ENCODE results near the gene BLM. TPM values are rescaled to one million over a fixed set of nuclear protein-coding genes. Genes with fewer than 3 reads are reported as not detected.
"Not testable (repeated sequence)": the region's sequence is repeated elsewhere in the genome, so short reads cannot be mapped to it uniquely, and the experiment has no call there.

BLM gene
- total RNA-seq, 1 experiment from 2014 or later: 12.8 TPM

DNA sequence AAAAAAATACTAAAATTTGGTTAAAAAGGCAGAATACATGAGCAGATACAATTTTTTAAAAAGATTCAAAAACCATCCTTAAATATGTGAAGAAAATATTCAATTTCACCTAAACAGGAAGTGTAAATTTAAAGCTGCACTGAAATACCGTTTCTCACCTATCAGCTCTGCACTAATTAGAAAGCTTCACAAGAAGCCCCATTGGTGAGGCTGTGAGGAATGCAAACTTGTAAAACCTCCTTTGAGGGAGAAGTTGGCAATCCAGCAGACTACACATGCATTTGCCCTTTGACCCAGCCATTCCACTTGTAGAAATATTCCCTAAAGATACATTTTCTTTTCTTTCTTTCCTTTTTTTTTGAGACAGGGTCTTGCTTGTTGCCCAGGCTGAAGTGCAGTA, 18.8 kb downstream of the BLM start:
- DNase-seq (ENCODE audit: low spot score): no peak

GRCh38 chr15:90740545-90740944, 23.4 kb downstream of the BLM start:
- not testable (repeated sequence) for DNase-seq (ENCODE audit: low spot score)

DNA sequence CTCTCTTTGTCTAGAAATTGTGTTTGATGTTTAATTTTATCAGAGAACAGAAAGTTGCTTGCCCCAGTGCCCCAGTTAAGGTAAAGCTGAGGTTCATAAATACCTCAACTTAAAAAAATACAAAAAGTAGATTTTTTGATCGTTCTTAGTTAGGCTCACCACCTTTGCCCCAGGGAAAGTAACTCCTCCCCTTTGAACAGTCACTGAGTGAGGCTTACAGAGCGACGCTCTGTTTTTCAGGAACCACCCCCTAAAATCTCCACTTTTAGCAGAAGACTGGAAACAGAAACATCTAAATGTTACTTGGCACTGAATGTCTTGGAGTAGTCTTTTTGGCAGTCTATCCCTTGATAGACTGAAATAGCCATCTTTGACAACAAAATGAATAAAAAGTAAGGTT, 24.9 kb downstream of the BLM start:
- no peak for DNase-seq (ENCODE audit: low spot score)

- no peak for DNase-seq (ENCODE audit: low spot score)
These were observed 26.3 kb downstream of the BLM start for GRCh38 chr15:90743407-90743806.

DNA sequence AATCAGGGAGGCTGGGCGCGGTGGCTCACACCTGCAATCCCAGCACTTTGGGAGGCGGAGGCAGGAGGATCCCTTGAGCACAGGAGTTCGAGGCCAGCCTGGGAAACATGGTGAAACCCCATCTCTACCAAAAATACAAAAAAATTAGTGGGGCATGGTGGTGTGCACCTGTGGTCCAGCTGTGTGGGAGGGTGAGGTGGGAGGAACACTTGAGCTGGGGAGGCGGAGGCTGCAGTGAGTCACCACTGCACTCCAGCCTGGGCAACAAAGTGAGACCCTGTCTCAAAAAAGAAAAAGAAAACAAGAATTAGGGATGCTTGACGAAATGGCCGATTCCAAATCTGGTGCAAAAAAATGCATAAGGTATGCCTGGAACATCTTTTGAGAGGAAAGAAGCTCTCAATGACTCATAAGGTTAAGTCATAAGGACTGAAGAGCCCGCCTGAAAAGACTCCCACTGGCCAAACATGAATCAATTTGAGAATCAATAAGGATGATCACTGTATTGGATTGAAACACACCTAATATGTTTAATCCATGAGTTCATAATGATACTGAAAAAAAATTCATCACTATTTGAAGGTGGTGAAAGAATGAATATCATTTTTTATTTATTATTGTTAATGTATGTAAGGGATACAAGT, 27.7 kb downstream of the BLM start:
- no peak for DNase-seq (ENCODE audit: low spot score)

GRCh38 chr15:90749754-90750153, 32.6 kb downstream of the BLM start:
- no peak for DNase-seq (ENCODE audit: low spot score)

- no peak for DNase-seq (ENCODE audit: low spot score)
These were observed 33.0 kb downstream of the BLM start for GRCh38 chr15:90750186-90750585.

DNA sequence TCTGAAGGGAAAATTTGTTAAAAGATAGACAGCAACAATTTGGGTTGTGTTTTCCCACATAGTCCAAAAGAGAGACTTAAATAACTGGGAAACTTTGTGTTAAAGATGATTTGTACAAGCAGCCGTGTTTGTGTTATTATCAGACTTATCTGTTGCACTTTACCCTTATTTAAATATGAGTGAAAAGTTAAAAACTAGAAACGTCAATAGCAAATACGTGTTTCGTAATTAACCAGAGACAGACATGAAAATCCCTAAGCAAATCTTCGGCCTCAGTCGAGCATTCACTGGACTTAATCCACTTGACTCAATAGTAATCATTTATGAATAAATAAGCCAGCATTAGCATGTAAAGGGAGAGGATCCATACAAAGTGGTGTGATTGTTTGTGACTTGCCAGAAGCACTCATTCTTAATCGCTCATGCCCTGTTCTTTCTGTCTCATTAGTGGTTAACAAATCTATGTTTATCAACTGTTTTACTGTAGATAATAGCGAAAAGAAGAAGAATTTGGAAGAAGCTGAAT, 34.2 kb downstream of the BLM start:
- DNase-seq (ENCODE audit: low spot score): no peak

DNA sequence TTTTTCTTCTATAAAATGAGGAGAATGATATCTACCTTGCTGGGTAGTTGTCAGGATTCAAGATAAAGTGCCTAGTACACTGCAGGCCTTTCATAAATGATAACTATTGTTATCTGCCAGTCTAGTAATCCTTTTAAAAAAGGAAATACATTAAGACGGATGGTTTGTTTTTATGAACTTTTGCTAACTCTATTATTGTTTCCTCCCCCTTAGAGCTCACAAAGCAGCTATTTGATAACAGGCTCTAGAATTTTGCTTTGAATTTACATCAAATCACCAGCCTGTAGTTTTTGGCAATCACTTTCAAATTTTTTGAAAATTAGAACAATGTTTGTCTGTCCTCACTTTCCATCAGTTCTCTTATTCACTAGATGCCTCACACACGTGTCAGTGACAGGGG, 39.8 kb downstream of the BLM start:
- no peak for DNase-seq (ENCODE audit: low spot score)

- no peak for DNase-seq (ENCODE audit: low spot score)
These were observed 40.3 kb downstream of the BLM start for GRCh38 chr15:90757461-90757860.

GRCh38 chr15:90760661-90761232, 43.6 kb downstream of the BLM start:
- no peak for DNase-seq (ENCODE audit: low spot score)

- no peak for DNase-seq (ENCODE audit: low spot score)
These were observed 44.5 kb downstream of the BLM start for GRCh38 chr15:90761629-90762028.

GRCh38 chr15:90762109-90762508, 45.0 kb downstream of the BLM start:
- DNase-seq (ENCODE audit: low spot score): no peak

GRCh38 chr15:90763366-90764099, 46.4 kb downstream of the BLM start:
- DNase-seq (ENCODE audit: low spot score): no peak

DNA sequence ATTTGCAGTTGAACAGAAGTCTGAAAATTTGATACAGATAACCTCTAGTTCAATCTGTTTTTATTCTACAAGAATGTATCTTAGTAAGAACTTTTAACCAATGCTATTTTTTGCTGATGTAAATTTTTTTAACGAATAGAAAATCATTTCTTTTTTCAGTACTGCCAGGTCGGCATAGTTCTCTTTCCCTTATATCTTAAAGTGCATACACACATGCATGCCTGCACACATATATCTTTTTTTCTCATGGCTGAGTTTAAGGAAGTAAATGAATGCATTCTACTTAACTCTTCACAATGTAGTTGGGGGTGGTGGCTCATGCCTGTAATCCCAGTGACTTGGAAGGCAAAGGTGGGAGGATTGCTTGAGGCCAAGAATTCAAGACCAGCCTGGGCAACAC, 48.4 kb downstream of the BLM start:
- DNase-seq (ENCODE audit: low spot score): no peak

DNA sequence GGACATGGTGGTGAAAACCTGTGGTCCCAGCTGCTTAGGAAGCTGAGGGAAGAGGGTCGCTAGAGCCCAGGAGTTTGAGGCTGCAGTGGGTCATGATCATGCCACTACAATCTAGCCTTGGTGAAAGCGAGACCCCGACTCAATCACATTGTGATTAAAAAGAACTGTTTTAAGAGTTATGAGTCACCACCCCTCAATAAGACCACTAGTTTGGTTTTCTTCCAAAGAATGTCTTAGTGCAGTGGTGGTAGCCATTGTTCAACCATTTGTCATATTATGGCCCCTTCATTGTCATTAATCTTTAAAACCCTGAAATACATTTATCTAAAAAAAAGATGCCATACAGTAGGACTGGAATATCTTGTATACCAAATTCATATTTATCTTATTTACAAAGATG, 48.8 kb downstream of the BLM start:
- DNase-seq (ENCODE audit: low spot score): no peak

DNA sequence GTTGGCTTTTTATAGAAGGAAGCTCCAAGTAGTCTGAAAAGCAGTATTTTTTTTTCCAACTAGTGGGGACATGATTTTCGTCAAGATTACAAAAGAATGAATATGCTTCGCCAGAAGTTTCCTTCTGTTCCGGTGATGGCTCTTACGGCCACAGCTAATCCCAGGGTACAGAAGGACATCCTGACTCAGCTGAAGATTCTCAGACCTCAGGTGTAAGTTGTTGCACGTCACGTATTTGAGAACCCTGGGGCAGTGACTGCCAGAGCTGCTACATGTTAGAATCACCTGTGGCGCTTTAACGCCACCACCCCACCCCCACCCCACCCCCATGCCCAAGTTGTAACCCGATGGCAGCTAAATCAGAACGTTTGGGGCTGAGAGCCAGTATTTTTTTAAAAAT, 52.2 kb downstream of the BLM start:
- no peak for DNase-seq (ENCODE audit: low spot score)

GRCh38 chr15:90773485-90773884, 56.3 kb downstream of the BLM start:
- no peak for DNase-seq (ENCODE audit: low spot score)

DNA sequence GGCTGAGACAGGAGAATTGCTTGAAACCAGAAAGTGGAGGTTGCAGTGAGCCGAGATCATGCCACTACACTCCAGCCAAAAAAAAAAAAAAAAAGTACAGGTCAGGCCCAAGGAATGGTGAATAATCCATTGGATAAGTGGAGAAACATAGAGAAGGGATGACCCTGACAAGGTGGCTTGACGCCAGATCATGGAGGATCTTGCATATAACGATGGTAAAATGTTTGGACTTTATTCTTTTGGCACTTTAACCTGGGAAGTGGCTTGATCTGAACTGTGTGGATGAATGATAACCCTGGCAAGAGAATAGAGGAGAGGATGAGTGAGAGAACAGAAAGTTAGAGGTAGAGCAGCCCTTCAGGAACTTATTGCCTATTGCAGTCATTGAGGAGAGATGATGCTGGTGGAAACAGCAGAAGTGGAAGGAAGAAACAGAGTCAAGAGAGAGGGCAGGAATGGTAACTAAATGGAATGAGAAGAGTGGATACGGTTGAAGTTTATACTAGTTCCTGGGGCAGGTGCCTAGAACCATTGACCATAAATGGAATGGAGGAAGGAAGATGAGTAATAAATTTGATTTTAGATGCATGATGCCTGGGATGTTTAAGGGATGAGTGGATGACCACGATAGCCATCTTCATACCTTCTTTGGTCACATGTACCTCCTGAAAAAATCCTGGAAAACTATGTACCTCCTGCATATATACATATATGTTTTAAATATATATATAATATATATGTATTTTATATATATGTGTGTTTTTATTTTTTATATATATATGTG, 57.8 kb downstream of the BLM start:
- DNase-seq (ENCODE audit: low spot score): no peak

DNA sequence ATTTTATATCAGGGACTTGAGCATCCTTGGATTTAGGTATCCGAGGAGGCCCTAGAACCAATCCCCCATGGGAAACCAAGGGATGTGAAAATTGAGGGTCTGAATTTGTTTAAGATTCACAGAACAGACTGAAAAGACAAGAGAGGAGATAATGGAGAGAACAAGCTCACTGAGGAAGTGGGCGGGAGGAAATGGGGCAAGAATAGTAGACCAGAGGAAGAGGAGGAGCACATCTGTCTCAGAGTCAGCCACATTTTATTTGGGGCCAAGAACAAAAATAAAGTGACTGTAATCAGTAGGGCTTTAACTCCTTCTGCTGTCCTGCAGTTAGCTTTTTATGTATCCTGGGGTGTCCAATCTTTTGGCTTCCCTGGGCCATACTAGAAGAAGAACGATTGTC, 63.8 kb downstream of the BLM start:
- no peak for DNase-seq (ENCODE audit: low spot score)

GRCh38 chr15:90782442-90782841, 65.3 kb downstream of the BLM start:
- DNase-seq (ENCODE audit: low spot score): no peak

DNA sequence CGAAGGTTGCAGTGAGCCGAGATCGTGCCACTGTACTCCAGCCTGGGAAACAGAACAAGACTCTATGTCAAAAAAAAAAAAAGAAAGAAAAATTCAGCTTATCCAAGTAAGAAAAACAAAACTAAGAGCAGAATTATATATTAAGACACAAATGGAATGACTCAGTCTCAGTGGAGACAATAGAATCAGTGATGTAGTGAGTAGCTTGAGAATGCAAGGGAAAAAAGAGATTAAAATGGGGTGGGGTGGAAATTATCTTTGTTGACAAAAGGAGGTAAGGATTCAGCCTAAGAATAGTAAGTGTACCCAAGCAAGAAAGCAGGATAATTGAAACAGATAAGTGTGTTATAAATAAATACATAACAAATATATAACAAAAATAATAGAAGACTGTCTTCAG, 70.7 kb downstream of the BLM start:
- no peak for DNase-seq (ENCODE audit: low spot score)
